ENCODE data around the gene TTC5. TPM values are rescaled to one million over a fixed set of nuclear protein-coding genes. Genes with fewer than 3 reads are reported as not detected.
"Not testable (repeated sequence)": the region's sequence is repeated elsewhere in the genome, so short reads cannot be mapped to it uniquely, and the experiment has no call there.

Gene TTC5
- total RNA-seq, 1 donor from 2014 or later = 15.1 TPM

- no peak overlapping the region for H3K4me3 ChIP-seq
- no peak for DNase-seq (ENCODE audit: low spot score)
- no peaks in the 10 kb centered on the region for H3K9me3 ChIP-seq (ENCODE audit: low read depth)
- no peak overlapping the region for H3K9ac ChIP-seq
- Mint-ChIP-seq H3K27me3 (ENCODE audit: insufficient read depth, low read depth) (peaks cover 3% of the 10 kb centered on the region), H3K4me1 (peaks cover 5% of the 10 kb centered on the region), H3K9me3 (no peaks in the 10 kb centered on the region), H3K4me3 (no peak overlapping the region), H3K36me3 (peaks cover 37% of the 10 kb centered on the region), H3K27ac (no peak overlapping the region)
- H3K4me2 ChIP-seq = no peak overlapping the region
- no peaks in the 10 kb centered on the region for H3K79me2 ChIP-seq (ENCODE audit: low read depth)
- H2AFZ ChIP-seq (replicated peaks) = no peak overlapping the region
- H3K36me3 ChIP-seq = no peaks in the 10 kb centered on the region
- no peak overlapping the region for H3K27ac ChIP-seq
- TF ChIP-seq CTCF (IDR thresholded peaks at IDR 0.05) = no peak
- no peak for TF ChIP-seq EZH2phosphoT487 (IDR thresholded peaks at IDR 0.05)
- TF ChIP-seq EZH2 (IDR thresholded peaks at IDR 0.05) = no peak
- no peaks in the 10 kb centered on the region for H3F3A ChIP-seq (ENCODE audit: low read depth)
- H3K4me1 ChIP-seq = no peaks in the 10 kb centered on the region
- H3K27me3 ChIP-seq = no peaks in the 10 kb centered on the region
- no peaks in the 10 kb centered on the region for H4K20me1 ChIP-seq (ENCODE audit: low read depth)
Observed at GRCh38 chr14:20294636-20295035, 11.1 kb downstream of the TTC5 start.

- not testable (repeated sequence) for H3K4me1 Mint-ChIP-seq; H3K27ac ChIP-seq; H3K4me1 ChIP-seq; H3K4me3 ChIP-seq; H3F3A ChIP-seq (ENCODE audit: low read depth); DNase-seq (ENCODE audit: low spot score); H4K20me1 ChIP-seq (ENCODE audit: low read depth); H3K9ac ChIP-seq; H3K79me2 ChIP-seq (ENCODE audit: low read depth); H2AFZ ChIP-seq (replicated peaks); H3K27ac Mint-ChIP-seq; H3K36me3 ChIP-seq; H3K27me3 ChIP-seq; H3K4me3 Mint-ChIP-seq; H3K9me3 ChIP-seq (ENCODE audit: low read depth); H3K4me2 ChIP-seq; H3K27me3 Mint-ChIP-seq (ENCODE audit: insufficient read depth, low read depth)
- Mint-ChIP-seq H3K9me3 (peaks cover 10% of the 10 kb centered on the region), H3K36me3 (peaks cover 48% of the 10 kb centered on the region)
Observed at GRCh38 chr14:20281998-20282397, 23.8 kb downstream of the TTC5 start.

- not testable (repeated sequence) for H2AFZ ChIP-seq (replicated peaks); H3K4me1 Mint-ChIP-seq; H3K27ac ChIP-seq; H3K9ac ChIP-seq; H3K36me3 ChIP-seq; DNase-seq (ENCODE audit: low spot score); H3K27ac Mint-ChIP-seq; H3K4me3 ChIP-seq; H3K27me3 ChIP-seq; H3K4me3 Mint-ChIP-seq; H3K9me3 ChIP-seq (ENCODE audit: low read depth); H3K4me1 ChIP-seq; H3K4me2 ChIP-seq; H3K27me3 Mint-ChIP-seq (ENCODE audit: insufficient read depth, low read depth); H3F3A ChIP-seq (ENCODE audit: low read depth); H4K20me1 ChIP-seq (ENCODE audit: low read depth); H3K79me2 ChIP-seq (ENCODE audit: low read depth)
- Mint-ChIP-seq H3K9me3 (peaks cover 16% of the 10 kb centered on the region), H3K36me3 (peaks cover 40% of the 10 kb centered on the region)
Observed at GRCh38 chr14:20280265-20280664, 25.5 kb downstream of the TTC5 start.

GRCh38 chr14:20278414-20278813, 27.3 kb downstream of the TTC5 start:
- H3K27me3 Mint-ChIP-seq (ENCODE audit: insufficient read depth, low read depth) = peaks cover 2% of the 10 kb centered on the region
- H3K36me3 Mint-ChIP-seq = peaks cover 37% of the 10 kb centered on the region
- H3K4me1 Mint-ChIP-seq = no peaks in the 10 kb centered on the region

GRCh38 chr14:20277409-20277808, 28.3 kb downstream of the TTC5 start:
- H3K36me3 Mint-ChIP-seq = peaks cover 31% of the 10 kb centered on the region
- peaks cover 31% of the 10 kb centered on the region for H3K9me3 Mint-ChIP-seq
- H3K27me3 Mint-ChIP-seq (ENCODE audit: insufficient read depth, low read depth) = peaks cover 3% of the 10 kb centered on the region

More at GRCh38 chr14:20278414-20278813, 27.3 kb downstream of the TTC5 start:
- no peak for DNase-seq (ENCODE audit: low spot score)
- no peak overlapping the region for H3K4me3 Mint-ChIP-seq
- H3K27ac Mint-ChIP-seq = no peak overlapping the region
- H3K4me2 ChIP-seq = no peak overlapping the region
- no peak overlapping the region for H2AFZ ChIP-seq (replicated peaks)
- no peaks in the 10 kb centered on the region for H3K36me3 ChIP-seq
- H3K27ac ChIP-seq = no peak overlapping the region
- peaks cover 29% of the 10 kb centered on the region for H3K9me3 Mint-ChIP-seq
- H3K4me1 ChIP-seq = no peaks in the 10 kb centered on the region
- no peaks in the 10 kb centered on the region for H3K79me2 ChIP-seq (ENCODE audit: low read depth)
- H3K9ac ChIP-seq = no peak overlapping the region
- no peaks in the 10 kb centered on the region for H3K27me3 ChIP-seq
- peaks cover 8% of the 10 kb centered on the region for H3K9me3 ChIP-seq (ENCODE audit: low read depth)
- no peaks in the 10 kb centered on the region for H3F3A ChIP-seq (ENCODE audit: low read depth)
- no peak for TF ChIP-seq EZH2 (IDR thresholded peaks at IDR 0.05)
- no peak overlapping the region for H3K4me3 ChIP-seq
- no peaks in the 10 kb centered on the region for H4K20me1 ChIP-seq (ENCODE audit: low read depth)

More at GRCh38 chr14:20277409-20277808, 28.3 kb downstream of the TTC5 start:
- H3K27ac Mint-ChIP-seq = no peak overlapping the region
- H4K20me1 ChIP-seq (ENCODE audit: low read depth) = no peaks in the 10 kb centered on the region
- no peak overlapping the region for H3K4me2 ChIP-seq
- no peak overlapping the region for H3K9ac ChIP-seq
- TF ChIP-seq EZH2 (IDR thresholded peaks at IDR 0.05) = no peak
- TF ChIP-seq CTCF (IDR thresholded peaks at IDR 0.05) = no peak
- TF ChIP-seq EZH2phosphoT487 (IDR thresholded peaks at IDR 0.05) = no peak
- no peak overlapping the region for H3K4me3 Mint-ChIP-seq
- H3K4me1 Mint-ChIP-seq = no peaks in the 10 kb centered on the region
- H3K4me1 ChIP-seq = no peaks in the 10 kb centered on the region
- H2AFZ ChIP-seq (replicated peaks) = no peak overlapping the region
- no peaks in the 10 kb centered on the region for H3K79me2 ChIP-seq (ENCODE audit: low read depth)
- no peaks in the 10 kb centered on the region for H3K36me3 ChIP-seq
- no peaks in the 10 kb centered on the region for H3F3A ChIP-seq (ENCODE audit: low read depth)
- no peak overlapping the region for H3K27ac ChIP-seq
- peaks cover 8% of the 10 kb centered on the region for H3K9me3 ChIP-seq (ENCODE audit: low read depth)
- no peaks in the 10 kb centered on the region for H3K27me3 ChIP-seq
- DNase-seq (ENCODE audit: low spot score) = no peak
- H3K4me3 ChIP-seq = no peak overlapping the region
